Measurements from ENCODE around the gene CEP112. TPM values are rescaled to one million over a fixed set of nuclear protein-coding genes. Genes with fewer than 3 reads are reported as not detected.

Gene CEP112
- total and polyA plus RNA-seq, 4 donors, result 1.1 to 4.9 (median 1.4) TPM

DNA sequence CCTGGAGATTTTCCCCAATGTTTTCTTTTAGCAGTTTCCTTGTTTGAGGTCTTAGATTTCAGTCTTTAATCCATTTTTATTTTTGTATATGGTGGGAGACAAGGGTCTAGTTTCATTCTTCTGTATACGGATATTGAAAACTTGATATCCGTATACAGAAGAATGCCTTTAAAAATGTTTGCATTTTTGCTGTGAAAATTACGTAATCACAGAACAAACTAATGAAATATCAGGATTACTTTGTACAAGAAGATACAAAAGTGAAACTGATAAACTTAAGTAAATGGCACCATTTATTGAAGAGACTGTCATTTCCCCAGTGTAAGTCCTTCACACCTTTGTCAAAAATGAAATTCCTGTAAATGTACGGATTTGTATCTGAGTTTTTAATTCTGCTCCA, 13.3 kb downstream of the CEP112 start:
- H3K9me3 ChIP-seq (ENCODE audit: control insufficient read depth in 4 of 4, low read length in 3 of 4), result no peaks in the 10 kb centered on the region
- 94% methylated on average over 4 of the region's 4 CpGs for WGBS
- H3K4me3 ChIP-seq (ENCODE audit: low read depth in 1 of 3, low read length in 3 of 3), result no peak overlapping the region
- no peak for DNase-seq (ENCODE audit: low spot score)
- H3K9ac ChIP-seq (ENCODE audit: low read depth in 1 of 2, low read length in 2 of 2), result no peak overlapping the region
- H3K4me1 ChIP-seq (ENCODE audit: control insufficient read depth in 4 of 4, insufficient read depth in 4 of 4, low read length in 3 of 4), result no peaks in the 10 kb centered on the region
- no peaks in the 10 kb centered on the region for H3K27me3 ChIP-seq (ENCODE audit: control insufficient read depth in 4 of 4, insufficient read depth in 4 of 4, low read length in 3 of 4)
- no peak overlapping the region for H3K27ac ChIP-seq (ENCODE audit: low read depth in 1 of 2, low read length in 2 of 2)
- H3K36me3 ChIP-seq (ENCODE audit: control insufficient read depth in 4 of 4, insufficient read depth in 3 of 4, low read depth in 1 of 4, low read length in 3 of 4), result peaks cover 0 to 2% (median 0%) of the 10 kb centered on the region in 4 donors
- TF ChIP-seq FOXA1 (IDR thresholded peaks at IDR 0.05), result no peak
- no peak for TF ChIP-seq HNF4A (conservative IDR thresholded peaks at IDR 0.05)
- TF ChIP-seq, protein P1, sequence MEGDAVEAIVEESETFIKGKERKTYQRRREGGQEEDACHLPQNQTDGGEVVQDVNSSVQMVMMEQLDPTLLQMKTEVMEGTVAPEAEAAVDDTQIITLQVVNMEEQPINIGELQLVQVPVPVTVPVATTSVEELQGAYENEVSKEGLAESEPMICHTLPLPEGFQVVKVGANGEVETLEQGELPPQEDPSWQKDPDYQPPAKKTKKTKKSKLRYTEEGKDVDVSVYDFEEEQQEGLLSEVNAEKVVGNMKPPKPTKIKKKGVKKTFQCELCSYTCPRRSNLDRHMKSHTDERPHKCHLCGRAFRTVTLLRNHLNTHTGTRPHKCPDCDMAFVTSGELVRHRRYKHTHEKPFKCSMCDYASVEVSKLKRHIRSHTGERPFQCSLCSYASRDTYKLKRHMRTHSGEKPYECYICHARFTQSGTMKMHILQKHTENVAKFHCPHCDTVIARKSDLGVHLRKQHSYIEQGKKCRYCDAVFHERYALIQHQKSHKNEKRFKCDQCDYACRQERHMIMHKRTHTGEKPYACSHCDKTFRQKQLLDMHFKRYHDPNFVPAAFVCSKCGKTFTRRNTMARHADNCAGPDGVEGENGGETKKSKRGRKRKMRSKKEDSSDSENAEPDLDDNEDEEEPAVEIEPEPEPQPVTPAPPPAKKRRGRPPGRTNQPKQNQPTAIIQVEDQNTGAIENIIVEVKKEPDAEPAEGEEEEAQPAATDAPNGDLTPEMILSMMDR (IDR thresholded peaks at IDR 0.05; ENCODE audit: low read depth, low read length, missing input control), result no peak
- TF ChIP-seq HNF4G (IDR thresholded peaks at IDR 0.05), result no peak
- TF ChIP-seq EGR1 (IDR thresholded peaks at IDR 0.05; ENCODE audit: low read depth in 2 of 2), result no peak
- TF ChIP-seq, protein P2, sequence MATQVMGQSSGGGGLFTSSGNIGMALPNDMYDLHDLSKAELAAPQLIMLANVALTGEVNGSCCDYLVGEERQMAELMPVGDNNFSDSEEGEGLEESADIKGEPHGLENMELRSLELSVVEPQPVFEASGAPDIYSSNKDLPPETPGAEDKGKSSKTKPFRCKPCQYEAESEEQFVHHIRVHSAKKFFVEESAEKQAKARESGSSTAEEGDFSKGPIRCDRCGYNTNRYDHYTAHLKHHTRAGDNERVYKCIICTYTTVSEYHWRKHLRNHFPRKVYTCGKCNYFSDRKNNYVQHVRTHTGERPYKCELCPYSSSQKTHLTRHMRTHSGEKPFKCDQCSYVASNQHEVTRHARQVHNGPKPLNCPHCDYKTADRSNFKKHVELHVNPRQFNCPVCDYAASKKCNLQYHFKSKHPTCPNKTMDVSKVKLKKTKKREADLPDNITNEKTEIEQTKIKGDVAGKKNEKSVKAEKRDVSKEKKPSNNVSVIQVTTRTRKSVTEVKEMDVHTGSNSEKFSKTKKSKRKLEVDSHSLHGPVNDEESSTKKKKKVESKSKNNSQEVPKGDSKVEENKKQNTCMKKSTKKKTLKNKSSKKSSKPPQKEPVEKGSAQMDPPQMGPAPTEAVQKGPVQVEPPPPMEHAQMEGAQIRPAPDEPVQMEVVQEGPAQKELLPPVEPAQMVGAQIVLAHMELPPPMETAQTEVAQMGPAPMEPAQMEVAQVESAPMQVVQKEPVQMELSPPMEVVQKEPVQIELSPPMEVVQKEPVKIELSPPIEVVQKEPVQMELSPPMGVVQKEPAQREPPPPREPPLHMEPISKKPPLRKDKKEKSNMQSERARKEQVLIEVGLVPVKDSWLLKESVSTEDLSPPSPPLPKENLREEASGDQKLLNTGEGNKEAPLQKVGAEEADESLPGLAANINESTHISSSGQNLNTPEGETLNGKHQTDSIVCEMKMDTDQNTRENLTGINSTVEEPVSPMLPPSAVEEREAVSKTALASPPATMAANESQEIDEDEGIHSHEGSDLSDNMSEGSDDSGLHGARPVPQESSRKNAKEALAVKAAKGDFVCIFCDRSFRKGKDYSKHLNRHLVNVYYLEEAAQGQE (IDR thresholded peaks at IDR 0.05), result no peak
- TF ChIP-seq, protein P3, sequence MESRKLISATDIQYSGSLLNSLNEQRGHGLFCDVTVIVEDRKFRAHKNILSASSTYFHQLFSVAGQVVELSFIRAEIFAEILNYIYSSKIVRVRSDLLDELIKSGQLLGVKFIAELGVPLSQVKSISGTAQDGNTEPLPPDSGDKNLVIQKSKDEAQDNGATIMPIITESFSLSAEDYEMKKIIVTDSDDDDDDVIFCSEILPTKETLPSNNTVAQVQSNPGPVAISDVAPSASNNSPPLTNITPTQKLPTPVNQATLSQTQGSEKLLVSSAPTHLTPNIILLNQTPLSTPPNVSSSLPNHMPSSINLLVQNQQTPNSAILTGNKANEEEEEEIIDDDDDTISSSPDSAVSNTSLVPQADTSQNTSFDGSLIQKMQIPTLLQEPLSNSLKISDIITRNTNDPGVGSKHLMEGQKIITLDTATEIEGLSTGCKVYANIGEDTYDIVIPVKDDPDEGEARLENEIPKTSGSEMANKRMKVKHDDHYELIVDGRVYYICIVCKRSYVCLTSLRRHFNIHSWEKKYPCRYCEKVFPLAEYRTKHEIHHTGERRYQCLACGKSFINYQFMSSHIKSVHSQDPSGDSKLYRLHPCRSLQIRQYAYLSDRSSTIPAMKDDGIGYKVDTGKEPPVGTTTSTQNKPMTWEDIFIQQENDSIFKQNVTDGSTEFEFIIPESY (IDR thresholded peaks at IDR 0.05), result no peak
- no peak for TF ChIP-seq RAD21 (IDR thresholded peaks at IDR 0.05)
- TF ChIP-seq, protein P4, sequence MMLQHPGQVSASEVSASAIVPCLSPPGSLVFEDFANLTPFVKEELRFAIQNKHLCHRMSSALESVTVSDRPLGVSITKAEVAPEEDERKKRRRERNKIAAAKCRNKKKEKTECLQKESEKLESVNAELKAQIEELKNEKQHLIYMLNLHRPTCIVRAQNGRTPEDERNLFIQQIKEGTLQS (IDR thresholded peaks at IDR 0.05), result no peak
- TF ChIP-seq FOXA2 (IDR thresholded peaks at IDR 0.05), result no peak
- no peak for TF ChIP-seq GABPA (IDR thresholded peaks at IDR 0.05 in 1 of 2, conservative IDR thresholded peaks at IDR 0.05 in 1 of 2)
- TF ChIP-seq RXRA (IDR thresholded peaks at IDR 0.05), result no peak
- TF ChIP-seq, protein P5, sequence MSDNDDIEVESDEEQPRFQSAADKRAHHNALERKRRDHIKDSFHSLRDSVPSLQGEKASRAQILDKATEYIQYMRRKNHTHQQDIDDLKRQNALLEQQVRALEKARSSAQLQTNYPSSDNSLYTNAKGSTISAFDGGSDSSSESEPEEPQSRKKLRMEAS (IDR thresholded peaks at IDR 0.05), result no peak
- TF ChIP-seq YY1 (IDR thresholded peaks at IDR 0.05), result no peak
- TF ChIP-seq TAF1 (conservative IDR thresholded peaks at IDR 0.05), result no peak

DNA sequence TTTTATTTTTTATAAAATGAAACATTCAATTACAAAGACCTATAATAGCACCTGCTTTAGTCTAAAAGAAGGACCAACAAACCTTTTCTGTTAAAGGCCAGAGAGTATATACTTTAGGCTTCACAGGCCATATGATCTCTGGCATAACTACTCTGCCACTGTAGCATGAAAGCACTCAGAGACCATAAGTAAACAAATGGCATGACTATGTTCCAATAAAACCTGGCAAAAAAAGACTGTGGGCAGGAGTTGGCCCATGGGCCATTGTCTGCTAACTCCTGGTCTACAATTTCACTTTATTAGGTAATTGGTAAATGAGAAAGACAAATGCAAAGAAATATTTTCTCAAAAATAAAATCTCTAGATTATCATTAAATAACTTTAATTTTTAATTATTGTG, 14.9 kb downstream of the CEP112 start:
- H3K4me1 ChIP-seq (ENCODE audit: control insufficient read depth in 4 of 4, insufficient read depth in 4 of 4, low read length in 3 of 4), result no peaks in the 10 kb centered on the region
- no peak overlapping the region for H3K4me3 ChIP-seq (ENCODE audit: low read depth in 1 of 3, low read length in 3 of 3)
- H3K36me3 ChIP-seq (ENCODE audit: control insufficient read depth in 4 of 4, insufficient read depth in 3 of 4, low read depth in 1 of 4, low read length in 3 of 4), result no peaks in the 10 kb centered on the region
- TF ChIP-seq YY1 (IDR thresholded peaks at IDR 0.05) (peak; percentile 27), RXRA (IDR thresholded peaks at IDR 0.05) (no peak), HNF4A (conservative IDR thresholded peaks at IDR 0.05) (peak in 1 of 2 donors; percentile 7)
- no peaks in the 10 kb centered on the region for H3K27me3 ChIP-seq (ENCODE audit: control insufficient read depth in 4 of 4, insufficient read depth in 4 of 4, low read length in 3 of 4)
- no peaks in the 10 kb centered on the region for H3K9me3 ChIP-seq (ENCODE audit: control insufficient read depth in 4 of 4, low read length in 3 of 4)
- no peak overlapping the region for H3K9ac ChIP-seq (ENCODE audit: low read depth in 1 of 2, low read length in 2 of 2)
- H3K27ac ChIP-seq (ENCODE audit: low read depth in 1 of 2, low read length in 2 of 2), result no peak overlapping the region
- no peak for DNase-seq (ENCODE audit: low spot score)

Measured in liver (tissue), 9 donors.